GM12878 (cell line): ENCODE results near the gene KBTBD4. TPM values are rescaled to one million over a fixed set of nuclear protein-coding genes. Genes with fewer than 3 reads are reported as not detected.
A peak's percentile ranks its signal among the peaks of the same experiment; 100 is the strongest.

Source experiments
- ATF3 ChIP-seq: IDR thresholded peaks from 2 replicates; pipeline ENCODE4 v1.6.1; 2011; ENCODE audit warnings: low read depth, mild to moderate bottlenecking, low read length, moderate library complexity, borderline replicate concordance; ENCODE audit errors: extremely low read depth
- EZH2 ChIP-seq: IDR thresholded peaks from 2 replicates; pipeline ENCODE4 v1.6.1; 2012; ENCODE audit warnings: low read depth, mild to moderate bottlenecking, control low read depth, inconsistent platforms, low read length, borderline replicate concordance; ENCODE audit not compliant: control insufficient read depth
- SMC3 ChIP-seq: IDR thresholded peaks from 2 replicates; pipeline ENCODE4 v1.6.1; 2011; ENCODE audit warnings: low read length, improper control_type of control experiment, borderline replicate concordance
- ZBTB11 ChIP-seq: fragments of 450-650 bp; formaldehyde crosslinking; IDR thresholded peaks from 2 replicates; pipeline ENCODE4 v1.5.0; 2022; ENCODE audit warnings: mild to moderate bottlenecking, missing genetic modification characterization
- polyA plus RNA-seq, 11 experiments: library from polyadenylated mRNA; depleted of rRNA in 4 of 11; unstranded in 6 of 11; stranded (reverse) in 5 of 11; fragments of >200 nt; fragmentation: Nextera tagmentation in 4 of 11; fragmentation: Illumina TruSeq in 1 of 11; extraction: Ambion mirVana in 4 of 11; extraction: Trizol in 1 of 11; gene quantifications; 1 replicate in 1 of 11; 2 replicates in 10 of 11; pipeline versions ENCODE4 v1.2.1 to v1.2.3, GENCODE V29; 2011 to 2016; ENCODE audit warnings: inconsistent platforms in 2 of 11, missing spikeins in 2 of 11, low read depth in 1 of 11
- total RNA-seq, 4 experiments: library from RNA; depleted of rRNA in 3 of 4; stranded (reverse); fragments of >200 nt in 3 of 4; fragmentation: Illumina TruSeq in 1 of 4; extraction: Trizol in 1 of 4; gene quantifications; 2 replicates each; pipeline versions ENCODE4 v1.2.1 to v1.2.3, GENCODE V29; 2013 to 2021
- TF ChIP-seq, protein P1 (sequence below): fragments of 450-650 bp; IDR thresholded peaks from 2 replicates; pipeline ENCODE4 v1.6.1; 2017; ENCODE audit warnings: mild to moderate bottlenecking, moderate library complexity
- TF ChIP-seq, protein P2 (sequence below): IDR thresholded peaks from 2 replicates; pipeline ENCODE4 v1.6.1; 2012; ENCODE audit warnings: low read depth, low read length, improper control_type of control experiment
- TF ChIP-seq, protein P3 (sequence below): fragments of 450-650 bp; IDR thresholded peaks from 2 replicates; pipeline ENCODE4 v1.6.1; 2017; ENCODE audit warnings: mild to moderate bottlenecking
- TF ChIP-seq, protein P4 (sequence below): fragments of 450-650 bp; IDR thresholded peaks from 2 replicates; pipeline ENCODE4 v1.6.1; 2014; ENCODE audit warnings: mild to moderate bottlenecking
- TF ChIP-seq, protein P5 (sequence below): fragments of 450-650 bp; IDR thresholded peaks from 2 replicates; pipeline ENCODE4 v1.6.1; 2016; ENCODE audit warnings: mild to moderate bottlenecking
- TF ChIP-seq, protein P6 (sequence below): IDR thresholded peaks from 2 replicates; pipeline ENCODE4 v1.6.1; 2011; ENCODE audit warnings: mild to moderate bottlenecking, low read depth, low read length, moderate library complexity; ENCODE audit not compliant: insufficient replicate concordance
- TF ChIP-seq, protein P7 (sequence below): IDR thresholded peaks from 2 replicates; pipeline ENCODE4 v1.6.1; 2012; ENCODE audit warnings: low read depth, low read length, improper control_type of control experiment

The KBTBD4 gene
- total and polyA plus RNA-seq, 10 of the 15 experiments (the other 5 are each of a cell fraction or from before 2014, with no cell fraction given): 18.4 to 46.4 (median 25.7) TPM

DNA sequence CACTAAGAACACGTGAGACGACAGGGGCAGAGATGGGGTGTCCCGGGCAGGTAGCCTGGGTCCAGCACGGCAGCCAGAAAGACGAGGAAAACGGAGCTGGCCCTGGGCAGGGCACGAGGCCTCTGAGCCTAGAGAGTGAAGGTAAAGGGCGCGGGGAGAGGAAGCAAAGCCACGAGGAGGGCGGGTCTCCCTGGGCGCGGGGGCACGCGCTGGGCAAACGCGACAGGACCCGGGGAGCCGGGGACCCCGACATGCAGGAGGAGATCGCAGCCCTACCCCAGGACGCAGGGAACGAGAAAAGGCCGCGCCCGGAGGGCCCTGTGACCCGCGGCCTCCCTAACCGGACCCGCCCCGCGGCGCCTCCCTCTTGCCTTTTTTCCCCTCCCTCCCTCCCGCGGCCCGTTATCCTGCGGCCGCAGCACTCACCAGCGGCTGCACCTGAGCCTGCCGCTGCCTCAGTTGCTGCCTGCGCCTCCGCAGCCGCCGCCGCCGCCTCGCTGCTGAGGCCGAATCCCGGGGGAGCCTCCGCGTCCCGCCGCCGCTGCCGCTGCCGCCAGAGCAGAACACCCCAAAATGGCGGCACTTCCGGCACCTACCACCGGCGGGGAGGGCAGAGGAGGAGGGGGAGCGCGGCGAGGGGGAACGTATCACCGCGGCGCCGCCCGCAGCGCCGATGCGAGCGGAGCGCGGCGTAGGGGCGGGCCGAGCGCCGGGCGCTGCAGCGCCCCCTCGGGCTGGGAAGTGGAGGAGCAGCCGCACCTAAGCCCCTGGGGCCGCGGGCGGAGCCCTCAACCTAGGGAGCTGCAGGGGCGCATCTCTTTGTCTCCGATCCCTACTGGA is 26.0 kb downstream of the KBTBD4 start, which contains the start of gene CELF1 (continued):
- TF ChIP-seq, protein P1, sequence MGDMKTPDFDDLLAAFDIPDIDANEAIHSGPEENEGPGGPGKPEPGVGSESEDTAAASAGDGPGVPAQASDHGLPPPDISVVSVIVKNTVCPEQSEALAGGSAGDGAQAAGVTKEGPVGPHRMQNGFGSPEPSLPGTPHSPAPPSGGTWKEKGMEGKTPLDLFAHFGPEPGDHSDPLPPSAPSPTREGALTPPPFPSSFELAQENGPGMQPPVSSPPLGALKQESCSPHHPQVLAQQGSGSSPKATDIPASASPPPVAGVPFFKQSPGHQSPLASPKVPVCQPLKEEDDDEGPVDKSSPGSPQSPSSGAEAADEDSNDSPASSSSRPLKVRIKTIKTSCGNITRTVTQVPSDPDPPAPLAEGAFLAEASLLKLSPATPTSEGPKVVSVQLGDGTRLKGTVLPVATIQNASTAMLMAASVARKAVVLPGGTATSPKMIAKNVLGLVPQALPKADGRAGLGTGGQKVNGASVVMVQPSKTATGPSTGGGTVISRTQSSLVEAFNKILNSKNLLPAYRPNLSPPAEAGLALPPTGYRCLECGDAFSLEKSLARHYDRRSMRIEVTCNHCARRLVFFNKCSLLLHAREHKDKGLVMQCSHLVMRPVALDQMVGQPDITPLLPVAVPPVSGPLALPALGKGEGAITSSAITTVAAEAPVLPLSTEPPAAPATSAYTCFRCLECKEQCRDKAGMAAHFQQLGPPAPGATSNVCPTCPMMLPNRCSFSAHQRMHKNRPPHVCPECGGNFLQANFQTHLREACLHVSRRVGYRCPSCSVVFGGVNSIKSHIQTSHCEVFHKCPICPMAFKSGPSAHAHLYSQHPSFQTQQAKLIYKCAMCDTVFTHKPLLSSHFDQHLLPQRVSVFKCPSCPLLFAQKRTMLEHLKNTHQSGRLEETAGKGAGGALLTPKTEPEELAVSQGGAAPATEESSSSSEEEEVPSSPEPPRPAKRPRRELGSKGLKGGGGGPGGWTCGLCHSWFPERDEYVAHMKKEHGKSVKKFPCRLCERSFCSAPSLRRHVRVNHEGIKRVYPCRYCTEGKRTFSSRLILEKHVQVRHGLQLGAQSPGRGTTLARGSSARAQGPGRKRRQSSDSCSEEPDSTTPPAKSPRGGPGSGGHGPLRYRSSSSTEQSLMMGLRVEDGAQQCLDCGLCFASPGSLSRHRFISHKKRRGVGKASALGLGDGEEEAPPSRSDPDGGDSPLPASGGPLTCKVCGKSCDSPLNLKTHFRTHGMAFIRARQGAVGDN: peak; percentile 55
- TF ChIP-seq ZBTB11: no peak
- no peak for TF ChIP-seq EZH2
- TF ChIP-seq, protein P2, sequence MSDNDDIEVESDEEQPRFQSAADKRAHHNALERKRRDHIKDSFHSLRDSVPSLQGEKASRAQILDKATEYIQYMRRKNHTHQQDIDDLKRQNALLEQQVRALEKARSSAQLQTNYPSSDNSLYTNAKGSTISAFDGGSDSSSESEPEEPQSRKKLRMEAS: peak; percentile 38; the same call in 1 of the 2 replicates
- TF ChIP-seq, protein P3, sequence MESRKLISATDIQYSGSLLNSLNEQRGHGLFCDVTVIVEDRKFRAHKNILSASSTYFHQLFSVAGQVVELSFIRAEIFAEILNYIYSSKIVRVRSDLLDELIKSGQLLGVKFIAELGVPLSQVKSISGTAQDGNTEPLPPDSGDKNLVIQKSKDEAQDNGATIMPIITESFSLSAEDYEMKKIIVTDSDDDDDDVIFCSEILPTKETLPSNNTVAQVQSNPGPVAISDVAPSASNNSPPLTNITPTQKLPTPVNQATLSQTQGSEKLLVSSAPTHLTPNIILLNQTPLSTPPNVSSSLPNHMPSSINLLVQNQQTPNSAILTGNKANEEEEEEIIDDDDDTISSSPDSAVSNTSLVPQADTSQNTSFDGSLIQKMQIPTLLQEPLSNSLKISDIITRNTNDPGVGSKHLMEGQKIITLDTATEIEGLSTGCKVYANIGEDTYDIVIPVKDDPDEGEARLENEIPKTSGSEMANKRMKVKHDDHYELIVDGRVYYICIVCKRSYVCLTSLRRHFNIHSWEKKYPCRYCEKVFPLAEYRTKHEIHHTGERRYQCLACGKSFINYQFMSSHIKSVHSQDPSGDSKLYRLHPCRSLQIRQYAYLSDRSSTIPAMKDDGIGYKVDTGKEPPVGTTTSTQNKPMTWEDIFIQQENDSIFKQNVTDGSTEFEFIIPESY: no peak
- TF ChIP-seq SMC3: peak; percentile 32; the same call in 1 of the 2 replicates
- TF ChIP-seq, protein P4, sequence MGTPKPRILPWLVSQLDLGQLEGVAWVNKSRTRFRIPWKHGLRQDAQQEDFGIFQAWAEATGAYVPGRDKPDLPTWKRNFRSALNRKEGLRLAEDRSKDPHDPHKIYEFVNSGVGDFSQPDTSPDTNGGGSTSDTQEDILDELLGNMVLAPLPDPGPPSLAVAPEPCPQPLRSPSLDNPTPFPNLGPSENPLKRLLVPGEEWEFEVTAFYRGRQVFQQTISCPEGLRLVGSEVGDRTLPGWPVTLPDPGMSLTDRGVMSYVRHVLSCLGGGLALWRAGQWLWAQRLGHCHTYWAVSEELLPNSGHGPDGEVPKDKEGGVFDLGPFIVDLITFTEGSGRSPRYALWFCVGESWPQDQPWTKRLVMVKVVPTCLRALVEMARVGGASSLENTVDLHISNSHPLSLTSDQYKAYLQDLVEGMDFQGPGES: no peak
- TF ChIP-seq, protein P5, sequence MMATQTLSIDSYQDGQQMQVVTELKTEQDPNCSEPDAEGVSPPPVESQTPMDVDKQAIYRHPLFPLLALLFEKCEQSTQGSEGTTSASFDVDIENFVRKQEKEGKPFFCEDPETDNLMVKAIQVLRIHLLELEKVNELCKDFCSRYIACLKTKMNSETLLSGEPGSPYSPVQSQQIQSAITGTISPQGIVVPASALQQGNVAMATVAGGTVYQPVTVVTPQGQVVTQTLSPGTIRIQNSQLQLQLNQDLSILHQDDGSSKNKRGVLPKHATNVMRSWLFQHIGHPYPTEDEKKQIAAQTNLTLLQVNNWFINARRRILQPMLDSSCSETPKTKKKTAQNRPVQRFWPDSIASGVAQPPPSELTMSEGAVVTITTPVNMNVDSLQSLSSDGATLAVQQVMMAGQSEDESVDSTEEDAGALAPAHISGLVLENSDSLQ: no peak
- TF ChIP-seq, protein P6, sequence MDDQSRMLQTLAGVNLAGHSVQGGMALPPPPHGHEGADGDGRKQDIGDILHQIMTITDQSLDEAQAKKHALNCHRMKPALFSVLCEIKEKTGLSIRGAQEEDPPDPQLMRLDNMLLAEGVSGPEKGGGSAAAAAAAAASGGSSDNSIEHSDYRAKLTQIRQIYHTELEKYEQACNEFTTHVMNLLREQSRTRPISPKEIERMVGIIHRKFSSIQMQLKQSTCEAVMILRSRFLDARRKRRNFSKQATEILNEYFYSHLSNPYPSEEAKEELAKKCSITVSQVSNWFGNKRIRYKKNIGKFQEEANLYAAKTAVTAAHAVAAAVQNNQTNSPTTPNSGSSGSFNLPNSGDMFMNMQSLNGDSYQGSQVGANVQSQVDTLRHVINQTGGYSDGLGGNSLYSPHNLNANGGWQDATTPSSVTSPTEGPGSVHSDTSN: no peak
- TF ChIP-seq, protein P7, sequence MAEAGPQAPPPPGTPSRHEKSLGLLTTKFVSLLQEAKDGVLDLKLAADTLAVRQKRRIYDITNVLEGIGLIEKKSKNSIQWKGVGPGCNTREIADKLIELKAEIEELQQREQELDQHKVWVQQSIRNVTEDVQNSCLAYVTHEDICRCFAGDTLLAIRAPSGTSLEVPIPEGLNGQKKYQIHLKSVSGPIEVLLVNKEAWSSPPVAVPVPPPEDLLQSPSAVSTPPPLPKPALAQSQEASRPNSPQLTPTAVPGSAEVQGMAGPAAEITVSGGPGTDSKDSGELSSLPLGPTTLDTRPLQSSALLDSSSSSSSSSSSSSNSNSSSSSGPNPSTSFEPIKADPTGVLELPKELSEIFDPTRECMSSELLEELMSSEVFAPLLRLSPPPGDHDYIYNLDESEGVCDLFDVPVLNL: peak; percentile 44; the same call in 1 of the 2 replicates
- TF ChIP-seq ATF3: no peak
